SH-SY5Y (cell line): Measurements from ENCODE around the gene SMYD3.

ENCODE experiments used
- GATA2 ChIP-seq: IDR thresholded peaks from 2 replicates; pipeline ENCODE4 v1.6.1; 2011; ENCODE audit warnings: mild to moderate bottlenecking, low read depth, low read length
- GATA3 ChIP-seq: IDR thresholded peaks from 2 replicates; pipeline ENCODE4 v1.6.1; 2011; ENCODE audit warnings: low read depth, mild to moderate bottlenecking, low read length, moderate library complexity

- TF ChIP-seq GATA2 (no peak), GATA3 (no peak)
These were observed 759 bp downstream of the SMYD3 start for GRCh38 chr1:246506367-246506673.
